Measurements from ENCODE around the gene RBM34.
A peak's percentile ranks its signal among the peaks of the same experiment; 100 is the strongest.

Gene RBM34

GRCh38 chr1:235156265-235156664 is 4.8 kb downstream of the RBM34 start:
- DNase-seq (ENCODE audit: low read depth) = no peak

DNA sequence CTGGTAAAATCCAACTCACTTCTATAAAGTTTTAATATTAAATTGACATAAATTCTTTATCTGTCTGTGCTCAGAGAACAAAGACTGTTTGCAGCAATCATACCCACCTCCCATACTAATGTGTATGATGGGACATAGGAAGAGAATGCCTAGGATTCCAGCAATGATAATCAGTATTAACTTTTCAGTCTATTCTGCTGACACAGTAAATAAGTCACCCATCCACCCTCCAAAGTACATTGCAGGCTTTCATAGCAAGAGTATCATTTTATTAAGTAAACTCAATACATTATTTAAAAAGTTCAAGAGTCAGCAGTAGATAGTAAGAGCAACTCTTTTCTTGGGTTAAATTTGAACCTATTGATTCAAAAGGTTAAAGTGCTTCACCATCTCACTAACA is 8.8 kb downstream of the RBM34 start:
- DNase-seq (ENCODE audit: low read depth) = no peak

- no peak for DNase-seq (ENCODE audit: low read depth)
Measured at GRCh38 chr1:235151033-235151432, 10.0 kb downstream of the RBM34 start.

GRCh38 chr1:235149824-235150223 is 11.2 kb downstream of the RBM34 start:
- no peak for DNase-seq (ENCODE audit: low read depth)

DNA sequence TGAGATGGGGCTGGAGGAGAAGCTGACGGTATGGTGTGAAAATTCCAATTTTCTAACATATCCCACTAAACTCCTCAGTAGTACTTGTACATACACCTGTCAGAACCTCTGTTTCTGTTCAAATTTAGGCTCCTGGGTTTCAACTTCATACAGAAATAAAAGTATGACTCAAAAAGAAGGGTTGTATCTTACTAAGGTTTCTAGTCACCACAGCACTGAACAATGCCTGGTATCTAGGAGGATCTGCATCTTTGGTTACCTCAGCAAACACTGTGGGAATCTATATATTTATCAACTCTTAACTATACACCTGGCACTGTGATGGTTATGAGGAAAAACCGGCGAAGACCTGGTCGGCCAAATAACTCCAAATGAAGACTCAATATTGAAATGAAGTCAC is 13.8 kb downstream of the RBM34 start:
- no peak for DNase-seq (ENCODE audit: low read depth)

GRCh38 chr1:235145639-235146038 is 15.4 kb downstream of the RBM34 start:
- no peak for DNase-seq (ENCODE audit: low read depth)

DNA sequence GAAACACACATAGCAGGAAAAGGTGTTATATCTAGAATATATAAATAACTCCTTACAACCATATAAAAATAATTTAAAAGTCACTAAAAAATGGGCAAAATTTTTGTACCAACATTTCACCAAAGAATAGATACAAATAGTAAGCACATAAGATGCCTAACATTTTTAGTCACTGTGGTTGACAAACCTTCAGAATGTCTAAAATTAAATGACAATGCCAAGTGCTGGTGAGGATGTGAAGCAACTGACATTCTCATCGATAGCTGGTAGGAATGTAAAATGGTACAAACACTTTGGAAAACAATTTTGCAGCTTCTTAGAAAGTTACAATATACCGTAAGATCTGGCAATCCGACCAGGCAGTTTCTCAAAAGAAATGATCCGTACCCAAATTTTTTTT is 18.1 kb downstream of the RBM34 start:
- no peak for DNase-seq (ENCODE audit: low read depth)

GRCh38 chr1:235139315-235139714 is 21.7 kb downstream of the RBM34 start:
- no peak for DNase-seq (ENCODE audit: low read depth)

DNA sequence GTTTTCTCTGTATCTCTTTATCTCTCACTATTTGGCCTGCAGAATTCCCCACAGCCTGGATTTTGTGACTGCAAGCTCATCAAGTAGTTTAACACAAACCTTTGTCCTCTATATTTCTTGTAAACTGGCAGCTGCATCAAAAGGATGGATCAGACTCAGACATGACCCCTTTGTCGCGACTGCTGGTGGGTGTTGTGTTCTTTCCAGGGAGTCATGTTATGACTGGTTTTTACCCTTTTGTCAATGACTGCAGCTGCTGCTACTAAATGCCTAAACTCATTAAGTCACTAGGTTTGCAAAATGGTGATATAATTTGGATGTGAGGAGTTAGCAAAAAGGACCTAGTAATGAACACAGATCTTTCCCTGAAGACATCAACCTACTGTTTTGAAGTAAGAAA is 22.2 kb downstream of the RBM34 start:
- DNase-seq (ENCODE audit: low read depth) = no peak

DNA sequence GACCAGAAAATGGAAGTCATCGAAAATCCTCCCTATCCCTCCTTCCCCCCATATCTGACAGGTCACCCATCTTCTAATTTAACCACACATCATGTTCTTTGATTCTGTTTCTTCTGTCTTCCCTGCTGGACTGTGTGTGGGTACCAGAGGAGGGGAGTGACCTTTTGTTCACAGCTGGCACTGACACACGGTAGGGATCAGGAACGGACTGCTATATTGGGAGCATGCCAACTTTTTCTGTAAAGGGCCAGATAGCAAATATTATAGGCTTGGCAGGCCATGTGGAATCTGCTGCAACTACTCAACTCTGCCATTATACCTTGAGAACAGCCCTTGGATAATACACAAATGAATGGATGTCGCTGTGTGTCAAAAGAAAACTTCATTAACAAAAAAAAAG is 24.9 kb downstream of the RBM34 start:
- no peak for DNase-seq (ENCODE audit: low read depth)

DNA sequence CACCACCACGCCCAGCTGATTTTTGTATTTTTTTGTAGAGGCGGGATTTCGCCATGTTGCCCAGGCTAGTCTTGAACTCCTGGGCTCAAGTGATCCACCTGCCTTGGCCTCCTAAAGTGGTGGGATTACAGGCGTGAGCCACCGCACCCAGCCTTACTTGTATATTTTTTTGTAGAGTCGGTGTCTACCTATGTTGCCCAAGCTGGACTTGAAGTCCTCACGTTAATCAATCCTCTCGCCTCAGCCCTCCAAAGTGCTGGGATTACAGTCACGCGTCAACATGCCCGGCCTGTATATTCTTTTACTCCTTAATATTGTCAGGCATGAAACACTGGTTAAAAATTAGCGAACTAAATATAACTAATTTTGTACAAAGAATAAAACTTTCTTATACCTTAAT is 26.9 kb downstream of the RBM34 start:
- no peak for DNase-seq (ENCODE audit: low read depth)

GRCh38 chr1:235133086-235133485 is 28.0 kb downstream of the RBM34 start:
- no peak for DNase-seq (ENCODE audit: low read depth)

DNA sequence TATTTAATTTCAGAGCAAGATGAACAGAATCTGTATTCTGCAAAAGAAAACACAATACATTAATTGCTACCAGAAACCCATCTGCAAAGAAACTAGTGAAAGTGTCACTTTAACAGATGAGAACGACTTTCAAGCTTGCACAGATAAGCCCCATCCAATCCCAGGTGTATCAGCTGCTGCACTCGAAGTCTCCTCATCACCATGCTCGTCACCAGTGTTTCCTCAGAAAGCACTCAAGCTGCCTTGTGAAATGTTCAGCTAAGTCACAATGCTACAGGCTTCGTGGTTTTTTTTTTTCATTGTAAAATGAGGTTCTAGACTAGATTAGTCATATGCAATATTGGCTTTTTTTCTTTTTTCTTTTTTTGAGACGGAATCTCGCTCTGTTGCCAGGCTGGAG is 29.1 kb downstream of the RBM34 start:
- DNase-seq (ENCODE audit: low read depth) = no peak

- no peak for DNase-seq (ENCODE audit: low read depth)
Measured at GRCh38 chr1:235130766-235131270, 30.2 kb downstream of the RBM34 start.

DNA sequence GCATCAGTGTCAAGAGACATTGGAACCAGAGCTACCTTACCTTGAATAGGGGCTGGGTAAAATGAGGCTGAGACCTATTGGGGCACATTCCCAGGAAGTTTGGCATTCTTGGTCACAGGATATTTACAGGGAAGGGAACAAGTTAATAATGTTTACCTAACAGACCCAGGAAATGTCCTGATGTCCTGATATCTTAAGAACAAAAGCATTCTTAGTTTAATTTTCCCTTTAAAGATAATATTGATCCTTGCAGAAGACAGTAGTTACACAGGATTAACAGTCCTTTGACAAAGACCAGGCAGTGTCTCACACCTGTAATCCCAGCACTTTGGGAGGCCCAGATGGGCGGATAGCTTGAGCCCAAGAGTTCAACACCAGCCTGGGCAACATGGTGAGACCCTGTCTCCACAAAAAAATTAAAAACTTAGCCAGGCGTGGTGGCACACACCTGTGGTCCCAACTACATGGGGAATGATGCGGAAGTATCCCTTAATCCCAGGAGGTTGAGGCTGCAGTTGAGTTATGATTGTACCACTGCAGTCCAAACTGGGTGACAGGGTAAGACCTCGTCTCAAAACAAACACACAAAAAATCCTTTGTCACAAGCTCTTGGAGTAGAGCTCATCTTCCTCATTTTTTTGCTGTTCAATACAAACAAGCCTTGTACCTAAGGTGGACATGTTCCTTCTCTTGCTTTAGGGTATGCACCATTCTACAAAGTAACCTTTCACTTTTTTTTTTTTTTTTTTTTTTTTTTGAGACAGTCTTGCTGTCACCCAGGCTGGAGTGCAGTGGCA is 31.1 kb downstream of the RBM34 start:
- DNase-seq (ENCODE audit: low read depth) = no peak

- peak; percentile 99 for DNase-seq (ENCODE audit: low read depth)
Measured at GRCh38 chr1:235128456-235129328, 32.4 kb downstream of the RBM34 start, which contains the start of gene TOMM20. TSS of gene TOMM20 (minus strand) at chr1:235128837. CDS start at chr1:235128715, 122 bp downstream.

DNA sequence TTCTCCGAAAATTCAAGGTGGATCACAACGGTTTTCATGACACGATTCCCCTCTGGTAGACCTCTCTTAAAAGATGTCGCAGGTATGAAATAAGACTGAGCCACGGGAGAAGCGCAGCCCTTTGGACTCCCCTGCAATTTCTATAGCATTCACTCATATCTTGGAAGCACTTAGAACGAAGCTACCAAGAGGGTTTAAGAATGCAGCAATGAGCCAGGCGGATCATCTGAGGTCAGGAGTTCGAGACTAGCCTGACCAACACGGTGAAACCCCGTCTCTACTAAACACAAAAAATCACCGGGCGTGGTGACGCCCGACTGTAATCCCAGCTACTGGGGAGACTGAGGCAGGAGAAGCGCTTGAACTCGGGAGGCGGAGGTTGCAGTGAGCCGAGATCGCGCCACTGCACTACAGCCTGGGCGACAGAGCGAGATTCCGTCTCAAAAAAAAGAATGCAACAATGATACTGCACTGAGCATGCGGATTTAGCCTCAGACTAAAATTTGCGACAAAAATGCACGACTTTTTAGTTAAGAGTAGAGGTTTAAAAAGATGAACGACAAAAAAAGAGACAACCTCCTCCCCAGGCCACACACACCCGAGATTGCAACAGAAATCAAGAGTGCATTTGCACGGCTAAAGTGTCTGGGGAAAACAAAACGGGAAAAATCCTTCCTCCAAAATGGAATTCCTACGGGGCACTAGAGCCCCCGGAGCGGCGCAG is 33.2 kb downstream of the RBM34 start:
- no peak for DNase-seq (ENCODE audit: low read depth)

- no peak for DNase-seq (ENCODE audit: low read depth)
Measured at GRCh38 chr1:235127203-235127602, 33.8 kb downstream of the RBM34 start.

GRCh38 chr1:235124665-235125064 is 36.4 kb downstream of the RBM34 start:
- no peak for DNase-seq (ENCODE audit: low read depth)

GRCh38 chr1:235124111-235124510 is 36.9 kb downstream of the RBM34 start:
- DNase-seq (ENCODE audit: low read depth) = no peak

DNA sequence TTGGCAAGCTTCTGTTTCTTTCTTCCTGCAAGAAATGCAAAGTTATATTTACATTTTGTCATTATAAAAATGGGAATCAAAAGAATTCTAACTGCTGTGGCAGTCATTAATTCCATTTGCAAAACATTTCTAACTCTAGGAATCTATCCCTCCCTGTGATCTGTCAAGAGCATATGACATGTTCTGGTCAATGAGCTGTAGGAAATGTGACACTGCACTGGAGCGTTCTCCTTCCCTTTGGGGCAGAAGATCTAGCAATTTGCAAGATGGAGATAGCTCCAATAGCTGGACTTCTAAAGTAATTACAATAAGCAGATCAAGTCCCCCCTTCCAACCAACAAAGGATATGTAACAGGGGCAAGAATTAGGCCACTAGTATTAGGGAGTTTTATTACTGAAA is 38.7 kb downstream of the RBM34 start:
- DNase-seq (ENCODE audit: low read depth) = no peak

DNA sequence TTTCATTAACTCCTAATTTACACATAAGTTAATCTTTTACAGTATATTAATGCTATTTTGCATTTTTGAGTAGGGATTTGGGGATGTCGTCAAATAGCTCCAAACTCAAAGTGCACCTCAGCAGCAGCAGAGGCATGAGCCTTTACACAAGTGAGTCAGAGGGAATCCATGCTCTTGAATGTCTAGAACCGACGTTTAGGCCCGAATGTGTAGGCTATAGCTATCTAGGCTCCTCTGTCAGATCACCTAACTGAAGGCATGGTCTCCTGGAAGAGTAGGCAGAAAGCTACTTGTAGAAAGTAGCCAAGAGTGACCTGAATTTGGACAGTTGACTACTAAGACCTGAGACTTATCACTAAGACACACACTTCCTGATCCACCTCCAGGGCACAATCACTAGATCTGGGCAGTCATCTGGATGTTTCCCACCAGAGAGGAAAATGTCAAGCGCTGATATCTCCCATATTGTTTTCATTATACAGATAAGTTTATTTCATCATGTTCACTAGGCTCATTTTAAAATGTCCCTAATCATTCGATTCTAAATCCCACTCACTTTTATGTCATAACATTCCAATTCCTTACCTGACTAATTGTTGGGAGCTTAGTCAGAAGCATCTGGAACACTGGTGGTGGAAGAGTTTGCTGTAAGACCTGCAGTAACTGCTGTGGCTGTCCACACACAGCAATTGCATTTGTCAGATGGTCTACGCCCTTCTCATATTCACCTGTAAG is 47.7 kb downstream of the RBM34 start:
- DNase-seq (ENCODE audit: low read depth) = peak; percentile 49
